Liver (tissue), 9 donors: ENCODE data around the gene HOXA3. TPM values are rescaled to one million over a fixed set of nuclear protein-coding genes. Genes with fewer than 3 reads are reported as not detected.
A peak's percentile ranks its signal among the peaks of the same experiment; 100 is the strongest.

Experiments
- DNase-seq: peaks from one replicate; pipeline ENCODE4 v3.0.0-alpha.2; 2017; ENCODE audit warnings: low spot score
- H3K27ac ChIP-seq, 2 donors: one replicate each; pipeline ENCODE4 v1.7.0; 2013; ENCODE audit warnings: inconsistent platforms in 2 of 2, low read length in 2 of 2, control low read depth in 1 of 2, low read depth in 1 of 2, mild to moderate bottlenecking in 1 of 2
- H3K27me3 ChIP-seq, 4 donors: one replicate each; pipeline versions ENCODE4 v1.6.1 to v1.7.0; 2013; ENCODE audit warnings: low read length in 3 of 4, inconsistent platforms in 1 of 4, mild to moderate bottlenecking in 1 of 4, moderate library complexity in 1 of 4; ENCODE audit not compliant: control insufficient read depth in 4 of 4, insufficient read depth in 4 of 4
- H3K36me3 ChIP-seq, 4 donors: one replicate each; pipeline versions ENCODE4 v1.6.1 to v1.7.0; 2013; ENCODE audit warnings: low read length in 3 of 4, mild to moderate bottlenecking in 3 of 4, low read depth in 1 of 4, moderate library complexity in 1 of 4; ENCODE audit not compliant: control insufficient read depth in 4 of 4, insufficient read depth in 3 of 4
- H3K4me1 ChIP-seq, 4 donors: one replicate each; pipeline versions ENCODE4 v1.6.1 to v1.7.0; 2013; ENCODE audit warnings: low read length in 3 of 4, mild to moderate bottlenecking in 3 of 4, moderate library complexity in 1 of 4; ENCODE audit not compliant: control insufficient read depth in 4 of 4, insufficient read depth in 4 of 4
- H3K4me3 ChIP-seq, 3 donors: one replicate each; pipeline versions ENCODE4 v1.6.1 to v1.7.0; 2013; ENCODE audit warnings: low read length in 3 of 3, control low read depth in 1 of 3, low read depth in 1 of 3, mild to moderate bottlenecking in 1 of 3
- H3K9ac ChIP-seq, 2 donors: one replicate each; pipeline ENCODE4 v1.7.0; 2013; ENCODE audit warnings: low read length in 2 of 2, mild to moderate bottlenecking in 2 of 2, moderate library complexity in 2 of 2, control low read depth in 1 of 2, low read depth in 1 of 2
- H3K9me3 ChIP-seq, 4 donors: one replicate each; pipeline versions ENCODE4 v1.6.1 to v1.7.0; 2013; ENCODE audit warnings: low read length in 3 of 4; ENCODE audit not compliant: control insufficient read depth in 4 of 4
- ATF3 ChIP-seq: IDR thresholded peaks from 2 replicates; pipeline ENCODE4 v1.6.1; 2016; ENCODE audit warnings: antibody characterized with exemption
- EGR1 ChIP-seq, 2 donors: IDR thresholded peaks; 2 replicates each; pipeline ENCODE4 v1.6.1; 2016 to 2018; ENCODE audit warnings: antibody characterized with exemption in 2 of 2, low read depth in 2 of 2
- FOXA1 ChIP-seq: IDR thresholded peaks from 2 replicates; pipeline ENCODE4 v1.6.1; 2016; ENCODE audit warnings: antibody characterized with exemption
- GABPA ChIP-seq, 2 donors: IDR thresholded peaks in 1 of 2; conservative IDR thresholded peaks in 1 of 2; 2 replicates each; pipeline ENCODE4 v1.6.1; 2016; ENCODE audit warnings: antibody characterized with exemption in 2 of 2, mild to moderate bottlenecking in 1 of 2, moderate library complexity in 1 of 2
- HNF4A ChIP-seq, 2 donors: conservative IDR thresholded peaks; 2 replicates each; pipeline ENCODE4 v1.6.1; 2016; ENCODE audit warnings: antibody characterized with exemption in 2 of 2, mild to moderate bottlenecking in 2 of 2
- HNF4G ChIP-seq: IDR thresholded peaks from 2 replicates; pipeline ENCODE4 v1.6.1; 2016; ENCODE audit warnings: antibody characterized with exemption
- JUND ChIP-seq, 2 donors: IDR thresholded peaks; 2 replicates each; pipeline ENCODE4 v1.6.1; 2016; ENCODE audit warnings: antibody characterized with exemption in 2 of 2
- NR2F2 ChIP-seq: IDR thresholded peaks from 2 replicates; pipeline ENCODE4 v1.6.1; 2016; ENCODE audit warnings: antibody characterized with exemption
- RAD21 ChIP-seq, 2 donors: IDR thresholded peaks; 2 replicates each; pipeline ENCODE4 v1.6.1; 2016; ENCODE audit warnings: antibody characterized with exemption in 2 of 2, mild to moderate bottlenecking in 2 of 2
- REST ChIP-seq: IDR thresholded peaks from 2 replicates; pipeline ENCODE4 v1.6.1; 2016; ENCODE audit warnings: antibody characterized with exemption, mild to moderate bottlenecking
- RXRA ChIP-seq, 2 donors: IDR thresholded peaks; 2 replicates each; pipeline ENCODE4 v1.6.1; 2017 to 2018; ENCODE audit warnings: antibody characterized with exemption in 2 of 2, mild to moderate bottlenecking in 1 of 2
- SP1 ChIP-seq: IDR thresholded peaks from 2 replicates; pipeline ENCODE4 v1.6.1; 2018; ENCODE audit warnings: antibody characterized with exemption, mild to moderate bottlenecking
- TAF1 ChIP-seq: conservative IDR thresholded peaks from 2 replicates; pipeline ENCODE4 v1.6.1; 2016; ENCODE audit warnings: antibody characterized with exemption, mild to moderate bottlenecking
- YY1 ChIP-seq: IDR thresholded peaks from 2 replicates; pipeline ENCODE4 v1.6.1; 2016; ENCODE audit warnings: antibody characterized with exemption, mild to moderate bottlenecking
- WGBS: extraction: QIAGEN DNeasy Blood & Tissue Kit; methylation state at CpG from one replicate; pipeline ENCODE4 v1.1.7; 2013; 5-methylcytosine and 5-hydroxymethylcytosine counted together
- polyA plus RNA-seq, 2 donors: library from polyadenylated mRNA; stranded (reverse) in 1 of 2; unstranded in 1 of 2; fragments of 200-250 nt in 1 of 2; fragments of >200 nt in 1 of 2; fragmentation: Nextera tagmentation in 1 of 2; extraction: Ambion mirVana in 1 of 2; gene quantifications; one replicate each; pipeline versions ENCODE4 v1.2.1 to v1.2.3, GENCODE V29; 2013 to 2015
- total RNA-seq, 2 donors: library from RNA; depleted of rRNA; stranded (reverse); fragments of >200 nt; gene quantifications; one replicate each; pipeline ENCODE4 v1.2.3, GENCODE V29; 2014
- TF ChIP-seq, protein P1 (sequence below): fragments of 150-350 bp; IDR thresholded peaks from 2 replicates; pipeline ENCODE4 v1.5.1; 2017; ENCODE audit warnings: improper control_type of control experiment, low read depth, low read length; ENCODE audit not compliant: missing input control
- TF ChIP-seq, protein P2 (sequence below): IDR thresholded peaks from 2 replicates; pipeline ENCODE4 v1.6.1; 2016; ENCODE audit warnings: antibody characterized with exemption
- donor health status: healthy.
- donor health status: healthy.
- donor health status: healthy.
- donor health status: healthy.
- donor health status: healthy.

HOXA3 gene
- total and polyA plus RNA-seq, 4 donors, result 0.11 to 0.28 (median 0.20) TPM

GRCh38 chr7:27172823-27173510 is 20.6 kb upstream of the HOXA3 start:
- Histone ChIP-seq H3K9me3 (peaks cover 0 to 2% (median 0%) of the 10 kb centered on the region in 4 donors), H3K9ac (no peak overlapping the region), H3K27ac (no peak overlapping the region), H3K4me3 (peak overlapping the region in 1 of 3 donors; percentile 55), H3K27me3 (peaks cover 17 to 64% (median 33%) of the 10 kb centered on the region in 4 donors), H3K4me1 (peaks cover 9 to 15% (median 12%) of the 10 kb centered on the region in 4 donors), H3K36me3 (no peaks in the 10 kb centered on the region)
- no peak for TF ChIP-seq HNF4A (conservative IDR thresholded peaks at IDR 0.05)
- no peak for TF ChIP-seq FOXA1
- 4% methylated on average over 58 of the region's 58 CpGs for WGBS
- DNase-seq, result no peak

DNA sequence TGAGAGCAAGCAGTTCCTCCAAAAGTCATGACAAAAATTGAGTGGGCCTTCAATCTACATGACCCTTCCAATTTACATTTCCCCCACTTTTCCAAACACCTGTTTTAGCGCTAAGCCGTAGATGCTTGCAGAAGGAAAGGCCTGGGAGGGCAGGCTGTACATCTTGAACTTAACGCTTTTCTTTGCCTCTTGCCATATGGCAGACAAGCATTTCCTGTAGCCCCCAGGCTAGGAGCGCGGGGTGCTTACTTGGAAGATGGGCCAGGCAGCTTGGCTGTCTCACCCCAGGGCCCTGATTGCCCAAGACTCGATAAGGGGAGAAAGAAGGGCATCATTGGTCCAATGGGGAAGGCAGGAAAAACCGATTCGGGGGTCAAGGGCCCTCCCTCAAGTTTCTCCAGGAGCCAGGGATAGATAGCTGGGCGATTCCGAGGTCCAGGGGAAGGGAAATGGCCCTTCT is 20.0 kb upstream of the HOXA3 start:
- 8% methylated on average over 10 of the region's 10 CpGs for WGBS
- H3K4me3 ChIP-seq, result no peak overlapping the region

DNA sequence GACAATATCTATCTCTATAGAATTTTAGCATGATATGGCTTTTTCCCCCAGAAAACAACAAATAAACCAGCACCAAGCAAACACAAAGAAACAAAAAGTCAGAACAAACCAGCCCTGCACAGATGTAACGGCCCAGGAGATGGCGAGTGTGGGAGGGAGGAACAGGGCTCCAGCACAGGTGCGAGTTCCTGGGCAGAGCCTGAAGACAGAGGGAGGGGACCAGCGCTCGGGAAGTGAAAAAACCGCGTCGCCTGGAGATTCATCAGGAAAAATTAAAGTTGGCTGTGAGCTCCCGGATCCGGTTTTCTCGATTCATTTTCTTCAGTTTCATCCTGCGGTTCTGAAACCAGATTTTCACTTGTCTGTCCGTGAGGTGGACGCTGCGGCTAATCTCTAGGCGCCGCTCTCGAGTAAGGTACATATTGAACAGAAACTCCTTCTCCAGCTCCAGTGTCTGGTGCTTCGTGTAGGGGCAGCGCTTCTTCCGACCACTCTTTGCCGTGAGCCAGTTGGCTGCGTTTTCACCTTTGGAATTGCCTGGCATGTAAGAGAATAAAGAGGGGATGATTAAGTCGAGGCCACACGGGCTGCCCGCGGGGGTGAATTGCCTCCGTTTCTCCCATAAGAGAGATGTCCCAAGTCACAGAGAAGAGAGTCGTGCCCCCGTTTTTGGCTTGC is 19.4 kb upstream of the HOXA3 start:
- H3K36me3 ChIP-seq, result no peaks in the 10 kb centered on the region
- H3K9ac ChIP-seq, result no peak overlapping the region
- no peak overlapping the region for H3K4me3 ChIP-seq
- peaks cover 9 to 15% (median 12%) of the 10 kb centered on the region in 4 donors for H3K4me1 ChIP-seq
- WGBS, result 7% methylated on average over 30 of the region's 30 CpGs
- no peak overlapping the region for H3K27ac ChIP-seq
- no peak for DNase-seq
- peaks cover 8 to 61% (median 34%) of the 10 kb centered on the region in 4 donors for H3K27me3 ChIP-seq
- H3K9me3 ChIP-seq, result peaks cover 0 to 2% (median under 1%) of the 10 kb centered on the region in 4 donors
- no peak for TF ChIP-seq HNF4G
- TF ChIP-seq, protein P1, sequence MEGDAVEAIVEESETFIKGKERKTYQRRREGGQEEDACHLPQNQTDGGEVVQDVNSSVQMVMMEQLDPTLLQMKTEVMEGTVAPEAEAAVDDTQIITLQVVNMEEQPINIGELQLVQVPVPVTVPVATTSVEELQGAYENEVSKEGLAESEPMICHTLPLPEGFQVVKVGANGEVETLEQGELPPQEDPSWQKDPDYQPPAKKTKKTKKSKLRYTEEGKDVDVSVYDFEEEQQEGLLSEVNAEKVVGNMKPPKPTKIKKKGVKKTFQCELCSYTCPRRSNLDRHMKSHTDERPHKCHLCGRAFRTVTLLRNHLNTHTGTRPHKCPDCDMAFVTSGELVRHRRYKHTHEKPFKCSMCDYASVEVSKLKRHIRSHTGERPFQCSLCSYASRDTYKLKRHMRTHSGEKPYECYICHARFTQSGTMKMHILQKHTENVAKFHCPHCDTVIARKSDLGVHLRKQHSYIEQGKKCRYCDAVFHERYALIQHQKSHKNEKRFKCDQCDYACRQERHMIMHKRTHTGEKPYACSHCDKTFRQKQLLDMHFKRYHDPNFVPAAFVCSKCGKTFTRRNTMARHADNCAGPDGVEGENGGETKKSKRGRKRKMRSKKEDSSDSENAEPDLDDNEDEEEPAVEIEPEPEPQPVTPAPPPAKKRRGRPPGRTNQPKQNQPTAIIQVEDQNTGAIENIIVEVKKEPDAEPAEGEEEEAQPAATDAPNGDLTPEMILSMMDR, result no peak
- no peak for TF ChIP-seq GABPA (IDR thresholded peaks at IDR 0.05 in 1 of 2, conservative IDR thresholded peaks at IDR 0.05 in 1 of 2)
- no peak for TF ChIP-seq JUND (IDR thresholded peaks at IDR 0.05)
- no peak for TF ChIP-seq REST
- TF ChIP-seq TAF1, result no peak
- TF ChIP-seq EGR1 (IDR thresholded peaks at IDR 0.05; ENCODE audit: low read depth in 2 of 2), result no peak
- TF ChIP-seq RAD21 (IDR thresholded peaks at IDR 0.05), result no peak
- no peak for TF ChIP-seq NR2F2
- no peak for TF ChIP-seq YY1
- no peak for TF ChIP-seq RXRA (IDR thresholded peaks at IDR 0.05)

More for the DNA sequence above, 20.0 kb upstream of the HOXA3 start:
- H3K9me3 ChIP-seq, result peaks cover 0 to 2% (median under 1%) of the 10 kb centered on the region in 4 donors
- peaks cover 9 to 15% (median 12%) of the 10 kb centered on the region in 4 donors for H3K4me1 ChIP-seq
- no peak overlapping the region for H3K9ac ChIP-seq
- H3K27ac ChIP-seq, result no peak overlapping the region
- no peaks in the 10 kb centered on the region for H3K36me3 ChIP-seq
- no peak for DNase-seq
- TF ChIP-seq, protein P2, sequence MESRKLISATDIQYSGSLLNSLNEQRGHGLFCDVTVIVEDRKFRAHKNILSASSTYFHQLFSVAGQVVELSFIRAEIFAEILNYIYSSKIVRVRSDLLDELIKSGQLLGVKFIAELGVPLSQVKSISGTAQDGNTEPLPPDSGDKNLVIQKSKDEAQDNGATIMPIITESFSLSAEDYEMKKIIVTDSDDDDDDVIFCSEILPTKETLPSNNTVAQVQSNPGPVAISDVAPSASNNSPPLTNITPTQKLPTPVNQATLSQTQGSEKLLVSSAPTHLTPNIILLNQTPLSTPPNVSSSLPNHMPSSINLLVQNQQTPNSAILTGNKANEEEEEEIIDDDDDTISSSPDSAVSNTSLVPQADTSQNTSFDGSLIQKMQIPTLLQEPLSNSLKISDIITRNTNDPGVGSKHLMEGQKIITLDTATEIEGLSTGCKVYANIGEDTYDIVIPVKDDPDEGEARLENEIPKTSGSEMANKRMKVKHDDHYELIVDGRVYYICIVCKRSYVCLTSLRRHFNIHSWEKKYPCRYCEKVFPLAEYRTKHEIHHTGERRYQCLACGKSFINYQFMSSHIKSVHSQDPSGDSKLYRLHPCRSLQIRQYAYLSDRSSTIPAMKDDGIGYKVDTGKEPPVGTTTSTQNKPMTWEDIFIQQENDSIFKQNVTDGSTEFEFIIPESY, result no peak
- TF ChIP-seq GABPA (IDR thresholded peaks at IDR 0.05 in 1 of 2, conservative IDR thresholded peaks at IDR 0.05 in 1 of 2), result no peak
- no peak for TF ChIP-seq ATF3
- no peak for TF ChIP-seq YY1
- no peak for TF ChIP-seq FOXA1
- no peak for TF ChIP-seq SP1
- H3K27me3 ChIP-seq, result peaks cover 12 to 64% (median 32%) of the 10 kb centered on the region in 4 donors
